ENCODE measurements around the gene NAPB.

NAPB gene

DNA sequence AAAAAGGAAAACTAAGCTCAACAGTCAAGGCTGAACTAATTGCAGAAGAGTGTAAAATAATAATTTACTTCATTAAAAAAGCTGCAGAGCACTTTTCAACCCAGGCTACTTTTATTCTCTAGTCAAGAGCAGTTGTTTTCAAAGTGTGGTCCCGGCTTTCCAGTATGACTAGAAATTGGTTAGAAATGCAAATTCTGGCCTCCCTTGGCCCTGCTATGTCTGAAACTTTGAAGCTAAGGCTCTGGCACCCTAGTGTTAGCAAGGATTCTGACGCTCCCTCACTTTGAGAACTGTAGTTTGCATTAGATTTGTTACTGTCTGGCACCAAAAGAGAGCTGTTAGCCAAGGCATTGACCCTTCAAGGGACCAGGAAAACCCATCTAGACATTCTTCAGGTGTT, 80.2 kb downstream of the NAPB start:
- TF ChIP-seq, protein P1, sequence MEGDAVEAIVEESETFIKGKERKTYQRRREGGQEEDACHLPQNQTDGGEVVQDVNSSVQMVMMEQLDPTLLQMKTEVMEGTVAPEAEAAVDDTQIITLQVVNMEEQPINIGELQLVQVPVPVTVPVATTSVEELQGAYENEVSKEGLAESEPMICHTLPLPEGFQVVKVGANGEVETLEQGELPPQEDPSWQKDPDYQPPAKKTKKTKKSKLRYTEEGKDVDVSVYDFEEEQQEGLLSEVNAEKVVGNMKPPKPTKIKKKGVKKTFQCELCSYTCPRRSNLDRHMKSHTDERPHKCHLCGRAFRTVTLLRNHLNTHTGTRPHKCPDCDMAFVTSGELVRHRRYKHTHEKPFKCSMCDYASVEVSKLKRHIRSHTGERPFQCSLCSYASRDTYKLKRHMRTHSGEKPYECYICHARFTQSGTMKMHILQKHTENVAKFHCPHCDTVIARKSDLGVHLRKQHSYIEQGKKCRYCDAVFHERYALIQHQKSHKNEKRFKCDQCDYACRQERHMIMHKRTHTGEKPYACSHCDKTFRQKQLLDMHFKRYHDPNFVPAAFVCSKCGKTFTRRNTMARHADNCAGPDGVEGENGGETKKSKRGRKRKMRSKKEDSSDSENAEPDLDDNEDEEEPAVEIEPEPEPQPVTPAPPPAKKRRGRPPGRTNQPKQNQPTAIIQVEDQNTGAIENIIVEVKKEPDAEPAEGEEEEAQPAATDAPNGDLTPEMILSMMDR (IDR thresholded peaks at IDR 0.05; ENCODE audit: extremely low read depth, missing control alignments), result no peak
- DNase-seq (ENCODE audit: low spot score), result no peak

DNA sequence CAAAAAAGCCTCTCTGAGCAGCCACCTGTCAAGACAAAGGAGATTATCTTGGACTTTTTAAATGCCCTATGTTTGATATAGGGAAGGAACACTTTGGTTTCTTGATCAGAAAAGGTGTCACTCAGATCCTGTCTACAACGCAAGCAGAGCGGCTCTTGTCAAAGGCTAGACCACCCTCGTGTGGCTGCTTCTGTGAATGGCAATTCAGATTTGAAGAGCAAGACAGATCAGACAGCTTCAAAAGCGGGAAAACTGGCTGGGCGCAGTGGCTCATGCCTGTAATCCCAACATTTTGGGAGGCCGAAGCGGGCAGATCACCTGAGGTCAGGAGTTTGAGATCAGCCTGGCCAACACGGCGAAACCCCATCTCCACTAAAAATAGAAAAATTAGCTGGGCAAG, 80.8 kb downstream of the NAPB start:
- TF ChIP-seq, protein P1 (IDR thresholded peaks at IDR 0.05; ENCODE audit: extremely low read depth, missing control alignments), result peak; percentile 31
- DNase-seq (ENCODE audit: low spot score), result no peak

DNA sequence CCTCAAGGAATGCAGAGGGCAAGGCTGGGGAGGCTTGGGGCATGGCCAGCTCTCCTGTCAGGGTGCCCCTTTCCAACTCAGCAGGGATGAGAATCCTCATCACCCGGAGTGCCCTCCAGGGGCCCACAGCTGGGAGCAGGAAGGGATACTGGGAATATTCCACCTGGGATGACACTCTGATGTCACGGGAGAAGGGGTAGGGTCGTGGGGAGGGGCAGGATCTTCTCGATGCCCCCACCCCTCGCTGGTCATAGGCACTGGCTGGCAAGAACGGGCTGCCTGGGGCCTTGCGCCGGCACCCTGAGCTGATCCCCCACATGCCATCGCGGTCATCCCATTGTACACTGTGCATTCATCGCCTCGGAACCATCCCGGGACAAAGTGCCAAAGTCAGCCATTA, 81.3 kb downstream of the NAPB start:
- no peak for DNase-seq (ENCODE audit: low spot score)
- TF ChIP-seq, protein P1 (IDR thresholded peaks at IDR 0.05; ENCODE audit: extremely low read depth, missing control alignments), result no peak

DNA sequence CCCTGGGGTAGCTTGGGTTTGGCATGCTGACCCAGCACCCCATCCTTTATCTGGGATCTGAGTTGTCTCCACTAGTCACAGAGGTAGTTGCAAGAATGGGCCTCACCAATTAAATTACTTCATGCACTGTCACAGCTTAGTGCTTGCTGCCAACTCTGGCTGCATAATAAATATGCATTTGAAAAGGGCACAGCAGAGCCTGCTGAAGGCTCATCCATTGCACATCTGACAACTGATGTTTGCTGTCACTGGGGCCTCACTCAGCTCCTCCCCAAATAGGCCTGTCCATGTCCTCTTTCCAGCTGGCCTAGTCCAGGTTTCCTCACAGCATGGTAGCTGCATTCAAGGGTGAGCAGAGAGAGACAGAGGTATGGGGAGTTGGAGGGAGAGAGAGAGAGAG, 84.0 kb downstream of the NAPB start:
- TF ChIP-seq, protein P1 (IDR thresholded peaks at IDR 0.05; ENCODE audit: extremely low read depth, missing control alignments), result no peak
- no peak for DNase-seq (ENCODE audit: low spot score)

DNA sequence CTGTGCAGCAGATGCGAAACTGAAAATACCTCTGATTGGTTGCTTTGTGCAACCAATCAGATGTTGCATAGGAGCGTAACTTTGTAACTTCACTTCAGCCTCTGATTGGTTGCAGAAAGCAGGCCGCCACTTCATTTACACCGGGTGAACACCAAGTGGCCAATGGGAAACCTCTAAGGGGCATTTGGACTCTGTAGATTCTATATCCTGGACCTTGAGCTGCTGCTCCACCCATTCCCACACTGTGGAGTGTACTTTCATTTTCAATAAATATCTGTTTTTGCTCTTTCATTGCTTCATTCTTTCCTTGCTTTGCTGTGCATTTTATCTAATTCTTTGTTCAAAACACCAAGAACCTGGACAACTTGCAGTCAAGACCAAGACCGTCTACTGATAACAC, 84.8 kb downstream of the NAPB start:
- TF ChIP-seq, protein P1 (IDR thresholded peaks at IDR 0.05; ENCODE audit: extremely low read depth, missing control alignments), result no peak
- DNase-seq (ENCODE audit: low spot score), result no peak

DNA sequence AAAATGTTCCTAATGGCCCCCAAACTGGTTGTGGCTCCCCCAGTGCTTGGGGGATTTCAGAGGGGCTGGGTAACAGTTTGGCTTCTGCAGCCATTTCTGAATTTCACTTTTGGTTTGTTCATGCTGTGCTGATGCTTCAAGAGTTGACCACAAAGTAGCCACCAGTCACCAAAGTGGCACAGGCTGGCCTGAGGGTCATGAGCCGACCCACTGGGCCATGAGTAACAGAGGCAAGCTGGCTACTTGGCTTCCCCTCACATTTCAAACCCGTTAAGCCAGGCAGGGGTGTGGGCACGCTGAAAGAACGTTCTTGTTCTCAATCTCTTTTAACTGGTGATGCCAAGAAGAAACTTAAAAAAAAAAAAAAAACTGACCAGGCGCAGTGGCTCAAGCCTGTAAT, 85.8 kb downstream of the NAPB start:
- DNase-seq (ENCODE audit: low spot score), result no peak
- TF ChIP-seq, protein P1 (IDR thresholded peaks at IDR 0.05; ENCODE audit: extremely low read depth, missing control alignments), result no peak

GRCh38 chr20:23334111-23334510, 87.2 kb downstream of the NAPB start:
- TF ChIP-seq, protein P1 (IDR thresholded peaks at IDR 0.05; ENCODE audit: extremely low read depth, missing control alignments), result no peak
- no peak for DNase-seq (ENCODE audit: low spot score)
